Keratinocyte (primary cell): ENCODE data around the gene BIK. TPM values are rescaled to one million over a fixed set of nuclear protein-coding genes. Genes with fewer than 3 reads are reported as not detected.

Source experiments
- DNase-seq: peaks from one replicate; pipeline ENCODE4 v3.0.0-alpha.2; 2011; ENCODE audit warnings: low read depth, missing footprints, low spot score
- FAIRE-seq: peaks from 2 replicates; lab custom pipeline; 2011; peaks lifted over from hg19 to GRCh38; lab: Jason Lieb, UNC
- H2AFZ ChIP-seq: 2 replicates; pipeline ENCODE4 v1.6.0; 2012; ENCODE audit warnings: low read length, control low read depth, inconsistent platforms; ENCODE audit not compliant: control insufficient read depth
- H3K27ac ChIP-seq: 2 replicates; pipeline ENCODE4 v1.5.1; 2011; ENCODE audit warnings: low read length; ENCODE audit not compliant: control insufficient read depth, insufficient read depth
- H3K27me3 ChIP-seq: 3 replicates; pipeline ENCODE4 v1.6.0; 2011; ENCODE audit warnings: low read length; ENCODE audit not compliant: control insufficient read depth, insufficient read depth; ENCODE audit errors: extremely low read depth
- H3K36me3 ChIP-seq, 2 experiments: 2 replicates in 1 of 2; 3 replicates in 1 of 2; pipeline ENCODE4 v1.5.1; 2011; ENCODE audit warnings: low read length in 2 of 2, mild to moderate bottlenecking in 1 of 2; ENCODE audit not compliant: control insufficient read depth in 2 of 2, insufficient read depth in 2 of 2; ENCODE audit errors: extremely low read depth in 1 of 2
- H3K4me1 ChIP-seq: 3 replicates; pipeline ENCODE4 v1.5.1; 2011; ENCODE audit warnings: low read length; ENCODE audit not compliant: control insufficient read depth, insufficient read depth; ENCODE audit errors: extremely low read depth
- H3K4me2 ChIP-seq: 3 replicates; pipeline ENCODE4 v1.6.0; 2011; ENCODE audit warnings: low read depth, low read length; ENCODE audit not compliant: control insufficient read depth, insufficient read depth; ENCODE audit errors: extremely low read depth
- H3K4me3 ChIP-seq, 3 experiments: fragments of 200-600 bp in 1 of 3; sonication (generic) in 1 of 3; 2 replicates in 2 of 3; 3 replicates in 1 of 3; pipeline ENCODE4 v1.5.1; 2011 to 2016; ENCODE audit warnings: low read length in 3 of 3, mild to moderate bottlenecking in 3 of 3, control low read depth in 2 of 3, inconsistent platforms in 1 of 3, low read depth in 1 of 3, mixed read lengths in 1 of 3, mixed run types in 1 of 3, moderate library complexity in 1 of 3; ENCODE audit not compliant: control insufficient read depth in 2 of 3, insufficient read depth in 2 of 3; ENCODE audit errors: extremely low read depth in 1 of 3
- H3K79me2 ChIP-seq: 2 replicates; pipeline ENCODE4 v1.6.0; 2012; ENCODE audit warnings: low read length; ENCODE audit not compliant: control insufficient read depth, insufficient read depth
- H3K9ac ChIP-seq: 3 replicates; pipeline ENCODE4 v1.6.0; 2011; ENCODE audit warnings: low read length; ENCODE audit not compliant: control insufficient read depth, insufficient read depth; ENCODE audit errors: extremely low read depth
- H3K9me1 ChIP-seq: 3 replicates; pipeline ENCODE4 v1.6.0; 2011; ENCODE audit warnings: low read length; ENCODE audit not compliant: control insufficient read depth, insufficient read depth; ENCODE audit errors: extremely low read depth
- H3K9me3 ChIP-seq: 2 replicates; pipeline ENCODE4 v1.5.1; 2012; ENCODE audit warnings: low read depth, low read length; ENCODE audit not compliant: control insufficient read depth
- H4K20me1 ChIP-seq: 3 replicates; pipeline ENCODE4 v1.6.0; 2011; ENCODE audit warnings: low read length; ENCODE audit not compliant: control insufficient read depth, insufficient read depth; ENCODE audit errors: extremely low read depth
- CTCF ChIP-seq, 3 experiments: IDR thresholded peaks in 1 of 3; conservative IDR thresholded peaks in 1 of 3; optimal IDR thresholded peaks in 1 of 3; 2 replicates in 2 of 3; 3 replicates in 1 of 3; pipeline versions ENCODE3 to v1.5.1; 2011; ENCODE audit warnings: low read length in 3 of 3, mild to moderate bottlenecking in 3 of 3, moderate library complexity in 2 of 3, control low read depth in 1 of 3, inconsistent platforms in 1 of 3; ENCODE audit not compliant: insufficient read depth in 2 of 3; ENCODE audit errors: extremely low read depth in 1 of 3
- EZH2 ChIP-seq: IDR thresholded peaks from one replicate; pipeline ENCODE4 v1.6.1; 2012; ENCODE audit warnings: inconsistent platforms, mild to moderate bottlenecking, low read length, moderate library complexity
- dilution Hi-C: fragments of 300-500 bp; cut with MboI; formaldehyde crosslinking; loops from one replicate; pipeline ENCODE4 v1.7.0; 2020; ENCODE audit warnings: low sequenced_read_pairs; ENCODE audit not compliant: extremely low pct_ligation_motif_present
- polyA plus RNA-seq, 5 experiments: library from polyadenylated mRNA; depleted of rRNA in 3 of 5; stranded (reverse) in 3 of 5; stranded (forward) in 1 of 5; unstranded in 1 of 5; fragments of >200 nt; gene quantifications; 1 replicate in 1 of 5; 2 replicates in 3 of 5; 3 replicates in 1 of 5; pipeline versions ENCODE4 v1.2.1 to v1.2.3, GENCODE V29; 2011 to 2012; ENCODE audit warnings: missing spikeins in 2 of 5, low read depth in 1 of 5, low replicate concordance in 1 of 5

BIK gene
- polyA plus RNA-seq, 1 donor (not counting 4 experiments of a cell fraction or from before 2014, with no cell fraction given) = 4.4 TPM

- H3K4me1 ChIP-seq = peaks cover 9% of the 10 kb centered on the region
- DNase-seq (no peak), FAIRE-seq (no peak)
- dilution Hi-C loops = no loop called here
- H3K9ac ChIP-seq = no peak overlapping the region
- peaks cover 6% of the 10 kb centered on the region for H3K27me3 ChIP-seq
- no peak overlapping the region for H2AFZ ChIP-seq
- H3K9me3 ChIP-seq = no peaks in the 10 kb centered on the region
- H3K4me3 ChIP-seq = no peak overlapping the region
- H3K79me2 ChIP-seq = no peaks in the 10 kb centered on the region
- TF ChIP-seq EZH2 = no peak
- TF ChIP-seq CTCF (optimal IDR thresholded peaks at IDR 0.05 in 1 of 3, IDR thresholded peaks at IDR 0.05 in 1 of 3, conservative IDR thresholded peaks at IDR 0.05 in 1 of 3; ENCODE audit: extremely low read depth in 1 of 3, insufficient read depth in 2 of 3, low read length in 3 of 3) = no peak
- H3K4me2 ChIP-seq = no peak overlapping the region
- H4K20me1 ChIP-seq = no peaks in the 10 kb centered on the region
- H3K9me1 ChIP-seq = no peaks in the 10 kb centered on the region
- no peak overlapping the region for H3K27ac ChIP-seq
- no peaks in the 10 kb centered on the region for H3K36me3 ChIP-seq
Measured at GRCh38 chr22:43106302-43106701, 4.2 kb upstream of the BIK start.

- FAIRE-seq = no peak
- TF ChIP-seq CTCF (optimal IDR thresholded peaks at IDR 0.05 in 1 of 3, IDR thresholded peaks at IDR 0.05 in 1 of 3, conservative IDR thresholded peaks at IDR 0.05 in 1 of 3; ENCODE audit: extremely low read depth in 1 of 3, insufficient read depth in 2 of 3, low read length in 3 of 3) = no peak
- no peak for TF ChIP-seq EZH2
- peaks cover 6% of the 10 kb centered on the region for H3K27me3 ChIP-seq
Measured at GRCh38 chr22:43109511-43109910, 1.0 kb upstream of the BIK start.

More at GRCh38 chr22:43109511-43109910, 1.0 kb upstream of the BIK start:
- Histone ChIP-seq H3K36me3 (no peaks in the 10 kb centered on the region), H2AFZ (no peak overlapping the region), H3K9me1 (no peaks in the 10 kb centered on the region), H3K79me2 (no peaks in the 10 kb centered on the region), H4K20me1 (no peaks in the 10 kb centered on the region), H3K9ac (no peak overlapping the region), H3K4me3 (no peak overlapping the region), H3K9me3 (no peaks in the 10 kb centered on the region), H3K4me1 (peaks cover 9% of the 10 kb centered on the region), H3K4me2 (no peak overlapping the region), H3K27ac (no peak overlapping the region)
- DNase-seq = no peak
- dilution Hi-C loops = no loop called here
